Inflammatory macrophage treated with lipopolysaccharide for 4 hours (primary cell): Measurements from ENCODE around the gene C11orf21.

Experiments used
- DNase-seq: peaks from one replicate; pipeline ENCODE4 v3.0.0-alpha.2; 2020

C11orf21 gene

DNA sequence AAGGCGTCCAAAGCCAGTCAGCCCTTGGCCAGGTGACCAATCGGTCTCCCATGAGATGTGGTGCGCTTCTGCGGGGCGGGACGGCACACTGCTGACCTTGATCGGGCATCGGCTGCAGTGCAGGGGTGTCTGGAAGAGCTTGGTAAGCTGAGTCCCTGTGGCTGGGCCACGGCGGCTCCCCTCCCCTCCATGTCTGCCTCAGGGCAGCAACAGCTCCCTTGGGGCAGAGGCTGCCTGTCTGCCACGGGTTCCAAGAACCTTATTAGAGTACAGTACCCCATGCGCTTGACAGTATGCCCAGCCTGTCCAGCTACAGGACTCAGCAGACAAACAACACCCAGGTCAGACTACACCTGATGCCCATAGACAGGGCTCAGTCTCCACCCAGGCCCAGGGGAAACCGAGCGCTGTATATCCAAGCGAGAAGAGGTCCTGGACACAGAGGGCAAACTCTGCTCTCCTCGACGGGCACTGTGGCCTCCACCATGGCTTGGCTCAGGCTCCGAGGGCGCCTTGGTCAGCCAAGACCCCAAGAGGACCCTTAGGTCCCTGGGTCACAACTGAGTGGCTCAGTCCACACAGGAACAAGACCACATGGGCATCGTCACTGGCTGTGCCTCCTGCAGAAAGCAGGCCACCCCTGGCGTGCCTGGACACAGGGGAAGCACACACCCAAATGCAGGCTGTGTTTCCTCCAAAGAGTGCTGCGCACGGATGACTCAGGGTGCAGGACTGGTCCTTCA, 19.0 kb upstream of the C11orf21 start:
- no peak for DNase-seq

DNA sequence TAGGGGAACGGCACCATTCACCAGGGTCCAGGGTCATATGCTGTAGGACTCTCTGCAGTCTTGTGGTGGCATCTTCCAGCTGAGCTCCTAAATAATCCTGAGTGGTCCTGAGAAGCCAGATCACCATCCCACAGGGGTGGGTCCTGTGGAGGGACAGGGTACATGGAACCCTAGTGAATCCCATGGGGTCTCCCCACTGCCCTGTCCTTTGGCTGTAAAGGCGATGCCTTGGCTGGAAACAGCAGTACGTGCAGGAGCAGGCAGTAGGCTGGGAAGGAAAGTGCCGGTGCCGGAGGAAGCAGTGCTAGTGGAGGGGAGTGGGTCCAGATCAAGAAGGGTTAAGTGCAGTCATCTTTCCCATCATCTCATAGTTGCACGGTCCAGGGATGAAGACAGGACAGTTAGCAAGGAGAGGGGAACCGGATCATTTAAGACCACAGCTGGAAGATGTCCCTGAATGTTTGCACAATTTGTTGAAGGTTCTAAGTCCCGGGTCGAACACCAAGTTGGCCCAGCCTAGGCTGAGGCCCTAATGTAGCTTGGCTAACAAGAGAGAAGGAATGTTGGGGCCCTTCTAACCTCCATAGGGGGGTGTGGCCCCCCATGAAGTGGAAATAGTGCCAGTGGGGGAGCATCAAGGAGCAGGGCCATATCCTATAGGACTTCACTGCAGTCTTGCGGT, 18.2 kb upstream of the C11orf21 start:
- DNase-seq, result no peak

DNA sequence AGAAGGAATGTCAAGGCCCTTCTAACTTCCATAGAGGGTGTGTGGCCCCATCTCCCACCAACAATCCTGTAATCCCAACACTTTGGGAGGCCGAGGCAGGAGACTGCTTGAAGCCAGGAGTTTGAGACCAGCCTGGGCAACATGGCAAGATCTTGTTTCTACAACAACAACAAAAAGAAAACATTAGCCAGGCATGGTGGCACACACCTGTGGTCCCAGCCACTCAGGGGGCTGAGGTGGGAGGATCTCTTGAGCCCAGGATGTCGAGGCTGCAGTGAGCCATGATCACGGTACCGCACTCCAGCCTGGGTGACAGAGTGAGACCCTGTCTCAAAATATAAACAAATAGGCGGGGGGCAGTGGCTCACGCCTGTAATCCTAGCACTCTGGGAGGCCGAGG, 17.0 kb upstream of the C11orf21 start:
- no peak for DNase-seq

DNA sequence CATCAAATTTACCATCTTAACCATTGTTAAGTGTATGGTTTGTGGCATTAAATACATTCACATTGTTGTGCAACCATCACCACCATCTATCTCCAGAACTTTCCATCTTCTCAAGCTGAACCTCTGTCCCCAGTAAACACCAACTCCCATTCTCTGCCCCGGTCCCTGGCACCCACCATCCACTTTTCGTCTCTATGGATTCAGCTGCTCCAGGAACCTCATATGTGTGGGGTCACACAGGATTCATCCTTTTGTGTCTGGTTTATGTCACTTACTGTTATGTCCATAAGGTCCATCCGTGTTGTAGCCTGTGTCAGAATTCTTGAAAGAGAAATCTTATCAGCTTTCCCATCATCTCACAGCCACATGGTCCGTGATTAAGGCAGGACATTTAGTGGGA, 16.4 kb upstream of the C11orf21 start:
- DNase-seq, result no peak

DNA sequence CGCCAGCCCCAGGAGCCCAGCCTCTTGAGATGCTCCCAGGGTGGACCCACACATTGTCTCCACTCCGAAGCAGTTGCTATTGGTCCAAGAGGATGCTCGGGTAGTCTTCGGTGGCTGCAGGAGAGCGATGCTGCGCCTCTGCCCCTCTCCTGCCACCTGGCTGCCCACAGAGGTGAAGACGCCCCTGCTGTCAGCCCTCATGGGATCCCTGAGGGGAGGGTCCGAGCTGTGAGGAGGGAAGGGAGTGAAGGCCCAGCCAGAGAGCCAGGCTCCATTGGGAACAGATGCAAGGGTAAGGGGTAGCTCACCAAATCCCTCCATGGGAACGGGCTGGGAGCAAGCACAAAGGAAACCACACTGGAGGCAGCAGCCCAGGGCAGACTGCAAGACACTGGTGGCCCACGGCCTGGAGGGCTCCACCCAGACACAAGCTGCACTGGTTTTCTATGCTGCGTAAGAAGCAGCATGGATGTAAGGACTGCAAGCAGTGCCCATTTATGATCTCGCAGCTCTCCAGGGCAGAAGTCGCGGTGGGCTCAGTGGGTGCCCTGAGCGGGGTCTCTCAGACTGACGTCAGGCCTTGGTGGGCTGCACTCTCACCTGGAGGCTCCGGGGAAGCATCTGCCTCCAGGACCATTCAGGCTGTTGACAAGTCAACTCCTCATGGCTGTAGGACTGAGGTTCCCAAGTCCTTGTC, 15.8 kb upstream of the C11orf21 start:
- no peak for DNase-seq

DNA sequence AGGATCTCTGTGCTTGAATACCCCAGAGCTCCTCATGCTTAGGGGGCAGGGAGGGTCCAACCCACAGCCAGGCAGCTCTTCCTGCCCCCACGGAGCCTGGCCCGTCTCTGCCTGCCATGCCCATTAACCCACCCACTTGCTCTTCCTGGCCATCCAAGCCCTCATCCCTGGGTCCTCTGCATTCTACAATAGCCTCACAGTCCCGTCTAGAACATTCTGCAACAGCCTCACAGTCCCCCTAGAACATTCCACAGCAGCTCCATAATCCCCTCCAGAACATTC, 15.2 kb upstream of the C11orf21 start:
- no peak for DNase-seq

DNA sequence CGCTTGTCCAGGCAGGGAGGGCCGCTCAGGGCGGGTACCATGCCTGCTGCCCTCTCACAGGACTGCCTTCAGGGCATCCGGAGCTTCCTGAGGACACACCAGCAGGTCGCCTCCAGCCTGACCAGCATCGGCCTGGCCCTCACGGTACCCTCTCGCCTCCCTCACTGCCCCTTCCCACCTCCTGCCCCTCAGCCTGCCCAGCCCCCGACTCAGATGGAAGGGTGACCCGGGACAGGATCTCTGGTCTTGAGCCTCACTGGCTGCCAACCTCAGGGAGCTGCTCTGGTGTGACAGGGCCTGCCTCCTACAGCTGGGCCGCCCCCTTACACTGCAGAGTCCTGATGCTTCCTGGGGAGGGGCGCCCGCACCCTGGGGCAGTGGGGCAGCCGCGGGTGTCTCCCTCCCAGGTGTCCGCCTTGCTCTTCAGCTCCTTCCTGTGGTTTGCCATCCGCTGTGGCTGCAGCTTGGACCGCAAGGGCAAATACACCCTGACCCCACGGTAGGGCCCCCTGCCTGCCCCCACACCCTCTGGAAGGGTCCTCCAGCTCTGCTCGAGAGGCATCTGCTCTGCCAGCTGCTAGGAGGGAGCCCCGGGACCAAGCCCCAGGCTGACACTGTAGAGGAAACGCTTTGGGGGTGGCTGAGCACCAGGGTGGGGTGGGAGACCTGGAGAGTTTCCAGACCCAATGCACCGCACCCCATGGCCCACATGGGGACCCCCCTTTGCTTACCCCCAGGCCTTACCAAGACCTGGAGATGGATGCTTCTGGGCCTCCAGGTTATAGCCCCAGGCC, 14.6 kb upstream of the C11orf21 start:
- DNase-seq, result no peak

DNA sequence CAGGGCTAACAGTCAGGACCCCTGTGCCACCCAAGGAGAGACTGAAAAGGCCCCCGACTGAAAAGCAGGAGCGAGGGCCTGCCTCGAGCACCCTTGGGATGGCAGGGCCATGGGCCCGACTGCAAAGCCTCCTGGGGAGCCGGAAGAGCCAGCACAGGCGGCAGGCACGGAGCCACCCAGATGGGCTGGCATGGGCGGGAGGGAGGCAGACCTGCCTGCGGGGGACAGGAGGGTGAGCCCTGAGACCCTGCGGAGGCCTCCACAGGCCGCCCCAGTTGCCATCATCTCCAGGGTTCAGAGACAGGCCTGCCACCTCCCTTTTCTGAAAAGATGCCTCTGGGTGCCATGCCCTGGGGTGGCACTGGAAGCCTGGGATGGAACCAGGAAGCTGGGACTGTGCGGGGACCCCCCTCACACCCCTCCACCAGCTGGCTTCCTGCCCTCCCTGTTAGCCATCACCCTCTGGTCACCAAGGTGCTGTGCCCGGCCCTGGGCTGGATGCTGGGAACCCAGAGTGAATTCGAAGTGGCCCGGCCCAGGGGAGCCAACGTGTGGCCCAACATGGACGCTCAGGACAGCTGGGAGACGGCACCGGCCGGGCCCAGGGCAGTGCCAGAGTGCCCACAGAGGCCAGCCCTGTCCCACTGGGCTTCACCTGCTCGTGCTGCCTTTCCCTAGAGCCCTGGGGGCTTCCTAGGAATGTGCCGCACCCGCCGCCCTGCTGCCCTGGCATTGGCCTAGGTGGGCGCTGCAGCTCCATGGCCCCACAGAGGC, 13.9 kb upstream of the C11orf21 start:
- DNase-seq, result no peak

DNA sequence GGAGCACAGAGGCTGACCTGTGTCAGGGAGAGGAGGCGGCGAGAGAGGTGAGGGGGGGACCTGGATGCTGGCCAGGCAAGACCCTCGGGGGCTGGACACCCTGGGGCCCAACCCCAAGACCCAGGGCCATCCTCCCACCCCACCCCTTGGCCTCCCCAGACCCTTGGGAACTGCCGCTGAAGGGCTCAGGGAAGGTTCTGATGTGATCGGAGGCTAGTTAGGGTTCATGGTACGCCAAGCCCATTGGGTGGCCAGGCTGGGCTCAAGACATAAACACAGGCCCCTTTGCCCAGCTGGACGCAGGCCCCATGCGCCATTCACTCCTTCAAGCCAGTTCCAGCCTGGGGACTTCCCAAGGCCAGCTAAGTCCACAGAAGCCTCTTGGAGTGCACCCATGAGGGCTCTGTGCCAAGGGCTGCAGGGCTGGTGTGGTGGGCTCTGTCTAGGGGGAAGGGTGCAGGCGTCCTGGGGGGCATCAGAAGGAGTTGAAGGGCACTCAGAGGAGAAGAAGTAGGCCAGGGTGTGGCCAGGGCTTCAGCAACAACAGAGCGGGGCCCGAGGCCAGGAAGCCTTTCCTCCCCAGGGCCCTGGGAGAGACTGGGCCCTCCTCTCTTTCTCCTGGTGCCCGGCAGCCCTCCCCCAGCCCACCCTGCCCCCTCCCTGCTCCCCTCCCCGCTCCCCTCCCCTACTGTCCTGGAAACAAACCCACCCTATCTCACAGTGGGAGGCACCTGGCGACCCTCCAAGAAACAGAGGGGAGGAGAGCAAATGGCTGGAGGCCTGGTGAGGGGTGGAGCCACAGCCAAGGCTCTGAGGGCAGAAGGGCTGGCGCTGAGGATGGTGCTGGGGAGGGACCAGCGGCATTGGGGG, 13.0 kb upstream of the C11orf21 start:
- no peak for DNase-seq

DNA sequence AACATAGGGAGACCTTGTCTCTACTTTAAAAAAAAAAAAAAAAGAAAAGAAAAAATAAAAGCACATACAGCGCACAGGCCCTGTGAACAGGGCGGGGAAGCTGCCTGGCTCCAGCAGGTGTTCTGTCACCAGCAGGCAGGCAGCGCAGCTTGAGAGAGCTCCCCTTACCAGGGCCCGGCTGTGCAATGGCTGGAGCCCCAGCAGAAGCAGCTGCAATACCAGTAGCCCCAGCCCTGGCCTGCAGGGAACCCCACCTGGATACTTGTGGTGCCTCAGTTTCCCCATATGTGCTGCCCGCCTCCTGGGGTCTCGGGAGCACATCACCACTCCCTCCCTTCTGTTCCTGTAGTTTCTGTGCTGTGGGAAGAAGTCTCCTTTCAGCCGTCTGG, 12.4 kb upstream of the C11orf21 start:
- DNase-seq, result no peak

DNA sequence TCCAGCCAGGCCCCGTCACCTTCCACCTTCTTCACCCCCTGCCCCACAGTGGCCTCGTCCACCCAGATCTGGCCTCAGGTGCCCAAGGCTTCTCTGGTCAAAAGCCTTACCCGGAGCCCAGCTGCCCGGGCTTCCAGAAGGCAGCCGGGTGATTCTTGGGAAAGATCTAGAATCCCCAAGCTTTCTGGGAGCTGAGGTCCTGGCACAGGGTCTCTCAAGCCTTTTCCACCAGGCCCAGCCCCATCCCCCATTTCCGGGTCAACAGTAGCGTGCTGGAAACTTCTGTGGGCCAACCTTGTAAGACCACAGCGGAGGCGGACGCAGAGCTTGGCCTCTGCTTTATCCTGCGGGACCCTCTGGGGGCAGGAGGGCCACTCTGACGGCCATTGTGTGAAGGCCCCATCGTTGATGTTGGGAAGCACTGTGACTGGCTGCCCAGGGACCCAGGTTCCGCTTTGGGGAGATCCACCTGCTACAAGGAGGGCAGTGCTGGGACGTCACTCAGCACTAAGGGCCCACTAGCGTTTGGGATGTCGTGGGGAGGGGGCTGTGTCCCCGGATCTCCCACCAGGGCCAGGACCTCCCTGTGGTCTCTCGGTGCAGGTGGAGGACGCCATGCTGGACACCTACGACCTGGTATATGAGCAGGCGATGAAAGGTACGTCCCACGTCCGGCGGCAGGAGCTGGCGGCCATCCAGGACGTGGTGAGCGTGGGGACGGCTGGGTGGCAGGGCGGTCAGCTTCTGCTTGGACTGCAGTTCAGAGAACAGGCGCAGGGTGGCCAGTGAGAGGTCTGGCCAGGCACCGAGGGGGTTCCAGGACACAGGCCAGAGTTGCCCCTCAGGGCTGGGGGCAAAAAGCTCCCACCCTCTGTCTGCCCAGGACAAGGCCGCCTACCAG, 11.6 kb upstream of the C11orf21 start:
- no peak for DNase-seq

DNA sequence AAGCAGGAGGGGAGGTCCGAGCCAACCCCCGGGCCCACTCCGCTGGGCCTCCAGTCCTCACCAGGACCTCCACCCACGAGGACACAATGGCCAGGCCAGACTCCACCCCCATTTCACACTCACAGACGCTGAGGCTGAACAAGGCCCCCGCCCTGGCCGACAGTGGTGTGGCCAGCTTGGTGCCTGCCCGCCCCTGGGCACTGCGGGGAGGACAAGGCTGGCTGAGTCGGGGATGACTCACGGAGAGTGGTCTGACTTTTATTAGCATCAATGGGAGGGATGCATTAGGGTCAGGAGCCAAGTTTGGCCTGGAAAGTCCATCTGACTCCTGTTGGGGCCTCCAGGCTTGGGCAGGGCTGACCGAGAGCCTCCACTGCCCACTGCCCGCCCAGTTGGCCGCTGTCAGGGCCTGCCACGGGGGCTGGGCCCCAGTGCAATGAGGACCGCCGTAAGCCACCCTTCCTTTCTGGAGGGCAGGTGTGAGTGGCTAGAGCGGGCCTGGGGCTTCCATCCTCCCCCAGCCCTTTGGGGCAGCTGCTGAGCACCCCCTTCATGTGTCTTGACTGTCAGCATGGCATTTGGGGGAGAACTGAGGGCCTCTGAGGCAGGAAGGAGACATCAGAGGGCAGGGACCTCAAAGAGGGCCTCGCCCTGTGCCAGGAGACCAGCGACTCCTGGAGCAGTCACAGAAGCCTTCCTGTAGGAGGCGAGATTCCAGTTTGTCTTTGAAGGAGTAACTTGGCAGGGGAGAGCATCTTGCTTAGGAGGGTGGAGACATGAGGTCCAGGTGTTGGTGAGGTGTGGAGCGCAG, 10.7 kb upstream of the C11orf21 start:
- DNase-seq, result no peak

DNA sequence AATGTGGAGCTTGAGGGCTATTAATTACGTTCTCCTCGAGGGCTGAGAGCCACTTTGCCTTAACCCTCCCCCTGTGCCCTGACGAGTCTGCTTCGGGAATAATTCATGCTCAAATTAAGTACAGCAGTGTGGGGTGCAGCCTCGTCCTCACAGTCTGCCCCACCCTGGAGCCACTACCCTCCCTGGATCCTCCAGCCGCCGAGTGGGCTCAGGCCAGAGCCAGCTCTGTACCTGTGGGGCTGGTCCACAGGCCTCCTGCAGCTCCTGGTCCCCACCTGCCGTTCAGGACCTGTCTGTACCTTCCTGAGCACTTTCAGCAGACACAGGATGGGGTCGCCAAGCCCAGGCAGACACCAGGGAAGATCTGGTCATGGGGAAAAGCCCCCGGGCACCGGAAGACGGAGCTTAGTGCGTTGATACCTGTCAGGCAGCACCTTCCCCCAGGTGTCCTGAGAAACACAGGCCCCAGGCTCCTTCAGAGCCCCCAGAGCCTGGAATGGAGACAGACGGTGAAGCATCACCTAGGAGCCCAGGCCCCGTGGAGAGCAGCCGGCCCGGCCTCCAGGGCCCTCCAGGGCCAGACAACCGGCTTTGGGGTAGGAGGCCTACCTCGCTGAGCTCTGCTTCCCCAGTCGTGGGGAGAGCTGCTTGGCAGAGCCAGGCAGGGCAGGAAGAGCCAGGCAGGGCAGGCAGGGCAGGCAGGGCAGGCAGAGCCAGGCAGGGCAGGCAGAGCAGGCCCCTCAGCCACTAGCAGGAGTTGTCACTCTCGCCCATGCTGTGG, 9.8 kb upstream of the C11orf21 start:
- DNase-seq, result no peak

DNA sequence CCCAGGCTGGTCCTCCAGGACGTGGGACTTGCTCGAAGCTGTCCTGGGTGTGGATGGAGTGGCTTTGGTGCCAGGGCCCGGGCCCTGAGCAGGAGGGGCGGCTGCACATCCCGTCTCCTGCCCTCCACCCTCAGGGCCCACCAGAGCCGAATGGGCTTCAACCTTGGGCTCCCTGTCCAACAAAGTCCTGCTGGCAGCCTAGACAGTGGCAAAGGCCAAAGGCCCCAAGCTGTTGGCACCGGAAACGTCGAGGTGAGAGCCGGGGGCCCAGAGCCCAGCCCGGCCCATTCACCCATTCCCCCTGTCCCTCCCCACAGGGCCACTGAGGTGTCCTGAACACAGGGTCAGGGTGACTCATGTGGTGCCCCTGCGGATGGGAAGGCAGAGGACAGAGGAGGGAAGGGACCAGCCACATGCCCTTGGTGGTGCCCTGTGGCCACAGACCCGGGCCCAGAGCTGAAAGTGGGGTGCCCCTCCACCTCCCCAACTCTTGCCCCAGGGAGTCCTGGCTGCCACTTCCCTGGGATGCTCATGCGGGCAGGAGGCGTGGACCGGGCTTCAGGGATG, 9.2 kb upstream of the C11orf21 start:
- no peak for DNase-seq

DNA sequence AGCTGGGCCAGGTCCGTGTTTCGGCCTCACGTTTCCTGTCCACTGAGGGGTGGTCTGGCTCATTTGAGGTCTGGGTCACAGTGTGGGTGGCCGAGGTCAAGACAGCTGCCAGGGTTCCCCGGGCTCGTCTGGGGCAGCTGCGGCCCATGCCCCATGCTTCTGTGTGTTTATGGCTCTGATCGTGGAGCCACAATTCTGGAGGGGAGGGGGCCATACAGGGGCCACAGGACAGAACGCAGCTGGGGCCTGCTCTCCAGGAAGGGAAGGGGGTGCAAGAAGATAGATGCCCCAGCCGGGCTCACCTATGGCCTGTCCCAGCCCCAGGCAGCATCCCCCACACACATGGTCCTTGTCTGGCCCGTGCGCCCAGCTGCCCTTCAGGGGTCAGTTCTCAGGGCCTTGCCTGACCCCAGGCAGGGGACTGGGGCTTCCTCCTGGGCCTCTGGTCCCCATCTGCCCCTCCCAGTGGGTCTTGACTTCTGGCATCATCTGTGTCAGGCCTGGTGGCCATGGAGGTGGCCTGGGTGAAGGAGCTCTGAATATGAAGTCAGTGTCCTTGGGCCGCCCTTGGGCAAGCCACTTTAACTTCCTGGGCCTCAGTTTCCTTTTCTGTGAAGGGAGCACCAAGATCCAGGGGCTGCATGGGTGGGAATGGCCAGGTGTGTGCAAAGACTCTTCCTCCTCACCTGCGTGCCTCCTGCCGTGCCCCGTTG, 8.5 kb upstream of the C11orf21 start:
- no peak for DNase-seq

DNA sequence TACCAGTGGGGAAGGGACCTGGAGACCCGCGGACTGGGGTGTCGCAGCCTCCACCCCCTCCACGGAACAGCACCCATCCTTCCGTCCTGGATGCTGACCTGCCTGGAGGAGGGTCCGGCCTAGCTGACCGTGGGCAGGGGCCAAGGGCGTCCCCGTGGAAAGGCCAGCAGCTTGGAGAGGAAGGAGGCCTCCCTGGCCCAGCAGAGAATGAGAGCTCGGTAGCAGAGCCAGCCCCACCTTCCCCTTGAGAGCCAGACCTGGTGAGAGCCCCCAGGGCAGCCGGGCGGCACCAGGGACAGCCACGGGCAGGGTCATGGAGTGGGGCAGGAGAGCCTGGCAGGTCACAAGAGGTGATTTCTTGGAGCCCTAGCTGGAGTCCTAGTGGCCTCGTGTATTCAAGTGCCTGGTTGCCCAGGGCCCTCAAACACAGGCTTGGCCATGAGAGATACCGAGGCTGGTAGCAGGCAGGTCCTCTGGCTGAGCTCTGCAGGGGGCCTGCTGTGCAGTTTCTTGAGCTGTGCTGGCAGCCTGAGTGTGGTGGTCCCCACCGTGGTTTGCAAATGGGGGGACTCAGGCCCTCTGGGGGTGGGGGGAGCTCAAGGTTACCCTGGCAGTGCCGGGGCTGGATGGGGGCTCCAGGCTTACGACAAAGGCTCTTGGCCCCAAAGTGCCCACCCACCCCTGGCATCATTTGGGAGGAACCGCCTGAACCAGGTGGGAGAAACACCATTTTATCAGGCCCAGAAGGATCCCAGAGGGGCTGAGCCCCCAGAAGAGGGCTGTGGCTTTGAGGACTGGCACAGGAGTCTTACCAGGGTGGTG, 7.7 kb upstream of the C11orf21 start:
- no peak for DNase-seq

DNA sequence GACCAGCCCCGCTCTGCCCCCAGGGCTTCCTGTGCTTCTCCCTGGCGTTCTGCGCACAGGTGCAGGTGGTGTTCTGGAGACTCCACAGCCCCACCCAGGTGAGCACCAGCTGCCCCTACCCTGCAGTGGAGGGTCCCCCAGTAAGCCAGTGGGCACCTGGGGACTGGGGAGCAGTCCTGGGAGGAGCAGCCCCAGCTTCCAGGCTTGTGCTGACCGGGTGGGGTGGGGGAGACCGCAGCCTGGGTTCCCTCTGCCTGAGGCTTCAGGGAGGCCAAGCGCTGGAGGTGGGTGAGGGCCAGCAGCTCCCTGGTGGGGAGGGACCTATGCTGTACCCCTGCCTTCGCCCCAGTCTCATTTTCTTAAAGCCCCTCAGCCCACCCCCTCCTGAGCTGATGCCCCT, 7.0 kb upstream of the C11orf21 start:
- no peak for DNase-seq
